ENCODE data around the gene THRAP3.

- TF ChIP-seq CTCF (IDR thresholded peaks at IDR 0.05) = no peak
- no peak for TF ChIP-seq ZFX (IDR thresholded peaks at IDR 0.05; ENCODE audit: borderline replicate concordance)
Observed at GRCh38 chr1:36330940-36331339, 106.7 kb downstream of the THRAP3 start.

All from 22Rv1 (cell line).